ENCODE measurements around the gene GINS3.

GRCh38 chr16:58402796-58403195 is 10.5 kb downstream of the GINS3 start:
- TF ChIP-seq POLR2A (IDR thresholded peaks at IDR 0.05; ENCODE audit: extremely low read depth, insufficient read length) = no peak
- TF ChIP-seq CTCF (IDR thresholded peaks at IDR 0.05; ENCODE audit: low read depth, low read length) = no peak
